BLaER1 treated with 17β-estradiol and CSF1 and Interleukin-3, amounts not matched to agents 10 nM and 100 nM (cell line): ENCODE measurements around the gene EAF1.

Experiments used
- H3K27ac ChIP-seq, 11 experiments: shearing (Covaris generic); formaldehyde crosslinking; 2 replicates each; pipeline ENCODE4 v1.8.1; 2022
- H3K27me3 ChIP-seq, 11 experiments: shearing (Covaris generic); formaldehyde crosslinking; 2 replicates each; pipeline ENCODE4 v1.8.1; 2022
- H3K36me3 ChIP-seq, 11 experiments: shearing (Covaris generic); formaldehyde crosslinking; 2 replicates each; pipeline ENCODE4 v1.8.1; 2022
- H3K4me1 ChIP-seq, 10 experiments: shearing (Covaris generic); formaldehyde crosslinking; 2 replicates each; pipeline ENCODE4 v1.8.1; 2022
- H3K4me2 ChIP-seq, 11 experiments: shearing (Covaris generic); formaldehyde crosslinking; 2 replicates each; pipeline ENCODE4 v1.8.1; 2022
- H3K4me3 ChIP-seq, 10 experiments: shearing (Covaris generic); formaldehyde crosslinking; 2 replicates each; pipeline ENCODE4 v1.8.1; 2022
- H3K9ac ChIP-seq, 11 experiments: shearing (Covaris generic); formaldehyde crosslinking; 2 replicates each; pipeline ENCODE4 v1.8.1; 2022
- H3K9me3 ChIP-seq, 11 experiments: shearing (Covaris generic); formaldehyde crosslinking; replicated peaks in 1 of 11; 2 replicates each; pipeline ENCODE4 v1.8.1; 2022
- H4K20me1 ChIP-seq, 11 experiments: shearing (Covaris generic); formaldehyde crosslinking; 2 replicates each; pipeline ENCODE4 v1.8.1; 2022
- Cebpa-rat ChIP-seq, 11 experiments: shearing (Covaris generic); IDR thresholded peaks; 2 replicates each; pipeline ENCODE4 v1.8.1; 2022

Gene EAF1

GRCh38 chr3:15460891-15461531, 33.6 kb downstream of the EAF1 start:
- H3K36me3 ChIP-seq, result 0 out of 22 replicates have a peak, but pooled peaks cover 0 to 8% (median 0%) of the 10 kb centered on the region in 11 experiments
- H3K27ac ChIP-seq, result peak overlapping the region in 9 of 11 experiments; percentile 50 to 77 (median 67); a peak in 18 of 22 replicates
- TF ChIP-seq Cebpa-rat (IDR thresholded peaks at IDR 0.05), result no peak
- no peaks in the 10 kb centered on the region for H3K27me3 ChIP-seq
- H3K9me3 ChIP-seq, result peaks cover 7 to 13% (median 9%) of the 10 kb centered on the region in 11 experiments; a peak in 17 of 22 replicates
- peak overlapping the region; percentile 57 to 90 (median 80) for H3K4me2 ChIP-seq
- peaks cover 27 to 53% (median 45%) of the 10 kb centered on the region in 10 experiments for H3K4me1 ChIP-seq
- H4K20me1 ChIP-seq, result no peaks in the 10 kb centered on the region
- peak overlapping the region in 9 of 11 experiments; percentile 6 to 61 (median 35); a peak in 15 of 22 replicates for H3K9ac ChIP-seq
- H3K4me3 ChIP-seq, result 0 out of 20 replicates have a peak overlapping the region, but pooled peaks of 1 of the 10 experiments have one; percentile 3

GRCh38 chr3:15462451-15462850, 35.1 kb downstream of the EAF1 start:
- Histone ChIP-seq H3K9me3 (peaks cover 7 to 12% (median 9%) of the 10 kb centered on the region in 11 experiments; a peak in 17 of 22 replicates), H3K36me3 (0 out of 22 replicates have a peak, but pooled peaks cover 0 to 8% (median 0%) of the 10 kb centered on the region in 11 experiments), H3K4me2 (peak overlapping the region; percentile 27 to 90 (median 80)), H3K4me1 (peaks cover 30 to 67% (median 57%) of the 10 kb centered on the region in 10 experiments), H4K20me1 (no peaks in the 10 kb centered on the region), H3K27me3 (no peaks in the 10 kb centered on the region), H3K9ac (no peak overlapping the region), H3K4me3 (no peak overlapping the region), H3K27ac (peak overlapping the region in 8 of 11 experiments; percentile 26 to 77 (median 49); a peak in 14 of 22 replicates)
- no peak for TF ChIP-seq Cebpa-rat (IDR thresholded peaks at IDR 0.05)

GRCh38 chr3:15465876-15466585, 38.6 kb downstream of the EAF1 start:
- Histone ChIP-seq H3K36me3 (no peaks in the 10 kb centered on the region), H4K20me1 (no peaks in the 10 kb centered on the region), H3K9ac (no peak overlapping the region), H3K9me3 (no peaks in the 10 kb centered on the region), H3K4me3 (no peak overlapping the region), H3K27ac (no peak overlapping the region), H3K27me3 (no peaks in the 10 kb centered on the region), H3K4me2 (peak overlapping the region in 8 of 11 experiments; percentile 72 to 93 (median 88); a peak in 13 of 22 replicates), H3K4me1 (peaks cover 31 to 64% (median 51%) of the 10 kb centered on the region in 10 experiments)
- TF ChIP-seq Cebpa-rat (IDR thresholded peaks at IDR 0.05), result no peak

GRCh38 chr3:15467227-15468181, 40.1 kb downstream of the EAF1 start:
- Histone ChIP-seq H3K4me2 (peak overlapping the region; percentile 57 to 93 (median 79)), H3K27me3 (no peaks in the 10 kb centered on the region), H3K27ac (peak overlapping the region in 9 of 11 experiments; percentile 14 to 75 (median 62); a peak in 16 of 22 replicates), H4K20me1 (no peaks in the 10 kb centered on the region), H3K36me3 (no peaks in the 10 kb centered on the region), H3K4me1 (peaks cover 17 to 49% (median 36%) of the 10 kb centered on the region in 10 experiments), H3K9ac (peak overlapping the region in 8 of 11 experiments; percentile 2 to 55 (median 40); a peak in 12 of 22 replicates), H3K9me3 (no peaks in the 10 kb centered on the region), H3K4me3 (peak overlapping the region in 2 of 10 experiments; percentile 9 to 44; a peak in 3 of 20 replicates)
- TF ChIP-seq Cebpa-rat (IDR thresholded peaks at IDR 0.05), result no peak

GRCh38 chr3:15470261-15470660, 42.9 kb downstream of the EAF1 start:
- no peaks in the 10 kb centered on the region for H3K9me3 ChIP-seq
- H3K36me3 ChIP-seq, result no peaks in the 10 kb centered on the region
- TF ChIP-seq Cebpa-rat (IDR thresholded peaks at IDR 0.05), result no peak
- no peak overlapping the region for H3K4me3 ChIP-seq
- H3K4me1 ChIP-seq, result peaks cover 14 to 63% (median 48%) of the 10 kb centered on the region in 10 experiments
- H3K9ac ChIP-seq, result no peak overlapping the region
- H3K4me2 ChIP-seq, result no peak overlapping the region
- no peaks in the 10 kb centered on the region for H4K20me1 ChIP-seq
- no peak overlapping the region for H3K27ac ChIP-seq
- no peaks in the 10 kb centered on the region for H3K27me3 ChIP-seq

- Histone ChIP-seq H3K36me3 (no peaks in the 10 kb centered on the region), H3K9me3 (no peaks in the 10 kb centered on the region), H3K4me1 (peaks cover 14 to 69% (median 54%) of the 10 kb centered on the region in 10 experiments), H3K9ac (no peak overlapping the region), H3K4me3 (no peak overlapping the region), H4K20me1 (no peaks in the 10 kb centered on the region), H3K27ac (no peak overlapping the region), H3K4me2 (no peak overlapping the region), H3K27me3 (no peaks in the 10 kb centered on the region)
- TF ChIP-seq Cebpa-rat (IDR thresholded peaks at IDR 0.05), result no peak
Measured at GRCh38 chr3:15470849-15471248, 43.5 kb downstream of the EAF1 start.

- Histone ChIP-seq H3K27me3 (no peaks in the 10 kb centered on the region), H3K4me1 (peaks cover 14 to 60% (median 46%) of the 10 kb centered on the region in 10 experiments), H3K9ac (no peak overlapping the region), H3K4me2 (no peak overlapping the region), H3K9me3 (no peaks in the 10 kb centered on the region), H3K4me3 (no peak overlapping the region), H3K27ac (no peak overlapping the region), H4K20me1 (no peaks in the 10 kb centered on the region), H3K36me3 (no peaks in the 10 kb centered on the region)
- no peak for TF ChIP-seq Cebpa-rat (IDR thresholded peaks at IDR 0.05)
Measured at GRCh38 chr3:15471861-15472260, 44.5 kb downstream of the EAF1 start.

GRCh38 chr3:15475161-15475560, 47.8 kb downstream of the EAF1 start:
- Histone ChIP-seq H3K9me3 (no peaks in the 10 kb centered on the region), H3K27me3 (no peaks in the 10 kb centered on the region), H3K27ac (no peak overlapping the region), H3K9ac (no peak overlapping the region), H4K20me1 (no peaks in the 10 kb centered on the region), H3K4me3 (no peak overlapping the region), H3K36me3 (no peaks in the 10 kb centered on the region), H3K4me1 (peaks cover 0 to 28% (median 26%) of the 10 kb centered on the region in 10 experiments; a peak in 18 of 20 replicates), H3K4me2 (peak overlapping the region in 8 of 11 experiments; percentile 2 to 59 (median 38); a peak in 13 of 22 replicates)
- no peak for TF ChIP-seq Cebpa-rat (IDR thresholded peaks at IDR 0.05)
